ENCODE results near the gene DNAAF5.

Gene DNAAF5

GRCh38 chr7:770741-771166 lies 44.3 kb downstream of the DNAAF5 start:
- no peak for DNase-seq

GRCh38 chr7:771234-772004 lies 44.9 kb downstream of the DNAAF5 start:
- no peak for DNase-seq

GRCh38 chr7:772005-772294 lies 45.5 kb downstream of the DNAAF5 start:
- no peak for DNase-seq

GRCh38 chr7:772392-772791 lies 45.9 kb downstream of the DNAAF5 start:
- no peak for DNase-seq

- DNase-seq = no peak
Observed at GRCh38 chr7:772861-773621, 46.5 kb downstream of the DNAAF5 start.

GRCh38 chr7:773622-773915 lies 47.1 kb downstream of the DNAAF5 start:
- no peak for DNase-seq

- DNase-seq = no peak
Observed at GRCh38 chr7:774161-775109, 47.9 kb downstream of the DNAAF5 start.

GRCh38 chr7:776381-776780 lies 49.9 kb downstream of the DNAAF5 start:
- no peak for DNase-seq

GRCh38 chr7:776992-777727 lies 50.7 kb downstream of the DNAAF5 start:
- no peak for DNase-seq

- DNase-seq = no peak
Observed at GRCh38 chr7:777728-778078, 51.2 kb downstream of the DNAAF5 start.

GRCh38 chr7:778271-778967 lies 51.9 kb downstream of the DNAAF5 start:
- DNase-seq = no peak

- peak; percentile 86 for DNase-seq
Observed at GRCh38 chr7:778968-779451, 52.5 kb downstream of the DNAAF5 start.

GRCh38 chr7:779480-779879 lies 53.0 kb downstream of the DNAAF5 start:
- DNase-seq = no peak

- DNase-seq = no peak
Observed at GRCh38 chr7:780081-780480, 53.6 kb downstream of the DNAAF5 start.

- DNase-seq = no peak
Observed at GRCh38 chr7:780516-780915, 54.0 kb downstream of the DNAAF5 start.

- DNase-seq = no peak
Observed at GRCh38 chr7:781186-781849, 54.8 kb downstream of the DNAAF5 start.

GRCh38 chr7:781936-782529 lies 55.5 kb downstream of the DNAAF5 start:
- DNase-seq = no peak

GRCh38 chr7:782718-783449 lies 56.4 kb downstream of the DNAAF5 start:
- no peak for DNase-seq

- no peak for DNase-seq
Observed at GRCh38 chr7:783556-784490, 57.3 kb downstream of the DNAAF5 start.

All from NCI-H1105 treated with DMSO at 0.1 percent for 48 hours (cell line).